Activated T-helper 2 cell treated with anti-CD3 and anti-CD28 coated beads, Interferon-gamma antibody, Interleukin-2, Interleukin-4, amounts not matched to agents 10 μg/mL and 5 μg/mL and 100 μg/mL, durations not matched to agents 14 hours and 24 hours and 36 hours (primary cell): ENCODE data around the gene RNU6-9. TPM values are rescaled to one million over a fixed set of nuclear protein-coding genes. Genes with fewer than 3 reads are reported as not detected.

Experiments used
- DNase-seq: peaks from one replicate; pipeline ENCODE4 v3.0.0; 2021; ENCODE audit warnings: low spot score
- H3K27ac Mint-ChIP-seq: one replicate; pipeline ENCODE4 v1.8.0; 2021; ENCODE audit warnings: mixed read lengths
- H3K27me3 Mint-ChIP-seq: one replicate; pipeline ENCODE4 v1.8.0; 2021; ENCODE audit warnings: low read depth, mixed read lengths
- H3K36me3 Mint-ChIP-seq: one replicate; pipeline ENCODE4 v1.8.0; 2021; ENCODE audit warnings: low read depth, mixed read lengths
- H3K4me1 Mint-ChIP-seq: one replicate; pipeline ENCODE4 v1.8.0; 2021; ENCODE audit warnings: low read depth, mixed read lengths
- H3K4me3 Mint-ChIP-seq: one replicate; pipeline ENCODE4 v1.8.0; 2021; ENCODE audit warnings: low read depth, mild to moderate bottlenecking, moderate library complexity, mixed read lengths
- H3K9me3 Mint-ChIP-seq: one replicate; pipeline ENCODE4 v1.8.0; 2021; ENCODE audit warnings: mixed read lengths
- intact Hi-C: fragments of 100-400 bp; cut with micrococcal nuclease; formaldehyde crosslinking; loops from one replicate; pipeline ENCODE4 v1.15.1; 2023
- total RNA-seq: library from RNA; stranded (reverse); gene quantifications from 2 replicates; pipeline ENCODE4 v1.2.3, GENCODE V29; 2022

Gene RNU6-9
- total RNA-seq, 1 donor from 2014 or later: not detected

- H3K36me3 Mint-ChIP-seq: no peaks in the 10 kb centered on the region
- no peaks in the 10 kb centered on the region for H3K4me1 Mint-ChIP-seq
- H3K27me3 Mint-ChIP-seq: peaks cover 3% of the 10 kb centered on the region
- no peaks in the 10 kb centered on the region for H3K9me3 Mint-ChIP-seq
- intact Hi-C loops: no loop called here
- H3K27ac Mint-ChIP-seq: no peak overlapping the region
- no peak for DNase-seq
- no peak overlapping the region for H3K4me3 Mint-ChIP-seq
These were observed 38.7 kb upstream of the RNU6-9 start for GRCh38 chr19:854549-854948.

GRCh38 chr19:855142-855541, 38.1 kb upstream of the RNU6-9 start:
- peaks cover 6% of the 10 kb centered on the region for H3K27me3 Mint-ChIP-seq
- no peak overlapping the region for H3K4me3 Mint-ChIP-seq
- H3K36me3 Mint-ChIP-seq: no peaks in the 10 kb centered on the region
- no peak overlapping the region for H3K27ac Mint-ChIP-seq
- H3K9me3 Mint-ChIP-seq: no peaks in the 10 kb centered on the region
- DNase-seq: no peak
- no peaks in the 10 kb centered on the region for H3K4me1 Mint-ChIP-seq
- intact Hi-C loops: no loop called here

- no peaks in the 10 kb centered on the region for H3K9me3 Mint-ChIP-seq
- H3K27ac Mint-ChIP-seq: no peak overlapping the region
- peaks cover 6% of the 10 kb centered on the region for H3K27me3 Mint-ChIP-seq
- intact Hi-C loops: no loop called here
- DNase-seq: no peak
- no peaks in the 10 kb centered on the region for H3K4me1 Mint-ChIP-seq
- H3K36me3 Mint-ChIP-seq: no peaks in the 10 kb centered on the region
- no peak overlapping the region for H3K4me3 Mint-ChIP-seq
These were observed 37.6 kb upstream of the RNU6-9 start for GRCh38 chr19:855566-856120.

- intact Hi-C loops: no loop called here
- no peaks in the 10 kb centered on the region for H3K9me3 Mint-ChIP-seq
- no peak for DNase-seq
- H3K36me3 Mint-ChIP-seq: no peaks in the 10 kb centered on the region
- no peak overlapping the region for H3K4me3 Mint-ChIP-seq
- no peak overlapping the region for H3K27ac Mint-ChIP-seq
- H3K4me1 Mint-ChIP-seq: peaks cover 6% of the 10 kb centered on the region
- peaks cover 6% of the 10 kb centered on the region for H3K27me3 Mint-ChIP-seq
These were observed 35.0 kb upstream of the RNU6-9 start for GRCh38 chr19:858284-858683.

GRCh38 chr19:858868-859843, 34.1 kb upstream of the RNU6-9 start, which contains the start of gene CFD:
CFD (plus strand) TSS chr19:859664; CDS start chr19:859690, 26 bp downstream.
- Mint-ChIP-seq H3K4me3 (peak within 1 kb of the TSS; percentile 13), H3K4me1 (peaks cover 9% of the 10 kb centered on the region), H3K36me3 (no peaks in the 10 kb centered on the region), H3K9me3 (no peaks in the 10 kb centered on the region), H3K27me3 (peaks cover 6% of the 10 kb centered on the region), H3K27ac (no peak within 1 kb of the TSS)
- intact Hi-C loops: no loop called here
- no peak for DNase-seq

- H3K4me1 Mint-ChIP-seq: peaks cover 9% of the 10 kb centered on the region
- H3K27me3 Mint-ChIP-seq: peaks cover 6% of the 10 kb centered on the region
- intact Hi-C loops: loop anchor here (5.0 kb wide), 1 partner anchor 121 kb away; the partner anchor contains the start of gene WDR18
- no peak overlapping the region for H3K27ac Mint-ChIP-seq
- no peaks in the 10 kb centered on the region for H3K36me3 Mint-ChIP-seq
- DNase-seq: no peak
- H3K9me3 Mint-ChIP-seq: no peaks in the 10 kb centered on the region
- no peak overlapping the region for H3K4me3 Mint-ChIP-seq
These were observed 32.0 kb upstream of the RNU6-9 start for GRCh38 chr19:861141-861755.

- H3K27ac Mint-ChIP-seq: no peak overlapping the region
- DNase-seq: peak; percentile 45
- H3K36me3 Mint-ChIP-seq: no peaks in the 10 kb centered on the region
- peaks cover 9% of the 10 kb centered on the region for H3K4me1 Mint-ChIP-seq
- intact Hi-C loops: loop anchor here (2.0 to 5.0 kb wide), 3 partner anchors 31 to 120 kb away; partner anchors contain the start of genes MED16, RNU6-9 and WDR18
- no peak overlapping the region for H3K4me3 Mint-ChIP-seq
- no peaks in the 10 kb centered on the region for H3K9me3 Mint-ChIP-seq
- H3K27me3 Mint-ChIP-seq: peaks cover 6% of the 10 kb centered on the region
These were observed 31.3 kb upstream of the RNU6-9 start for GRCh38 chr19:861756-862580.

- Mint-ChIP-seq H3K9me3 (no peaks in the 10 kb centered on the region), H3K27ac (no peak overlapping the region), H3K36me3 (peaks cover 5% of the 10 kb centered on the region), H3K4me3 (peak overlapping the region; percentile 49), H3K4me1 (peaks cover 9% of the 10 kb centered on the region), H3K27me3 (peaks cover 6% of the 10 kb centered on the region)
- DNase-seq: peak; percentile 76
- intact Hi-C loops: loop anchor here (2.0 to 5.0 kb wide), 3 partner anchors 30 to 120 kb away; partner anchors contain the start of genes MED16, RNU6-9 and WDR18
These were observed 30.5 kb upstream of the RNU6-9 start for GRCh38 chr19:862581-863314.

GRCh38 chr19:863315-863620, 30.0 kb upstream of the RNU6-9 start:
- intact Hi-C loops: loop anchor here (2.0 to 5.0 kb wide), 3 partner anchors 30 to 119 kb away; partner anchors contain the start of genes MED16, RNU6-9 and WDR18
- no peaks in the 10 kb centered on the region for H3K9me3 Mint-ChIP-seq
- DNase-seq: no peak
- peaks cover 6% of the 10 kb centered on the region for H3K27me3 Mint-ChIP-seq
- no peak overlapping the region for H3K27ac Mint-ChIP-seq
- peak overlapping the region; percentile 49 for H3K4me3 Mint-ChIP-seq
- H3K4me1 Mint-ChIP-seq: peaks cover 9% of the 10 kb centered on the region
- peaks cover 5% of the 10 kb centered on the region for H3K36me3 Mint-ChIP-seq

- H3K36me3 Mint-ChIP-seq: peaks cover 13% of the 10 kb centered on the region
- H3K4me1 Mint-ChIP-seq: peaks cover 9% of the 10 kb centered on the region
- no peak overlapping the region for H3K27ac Mint-ChIP-seq
- no peak for DNase-seq
- no peak overlapping the region for H3K4me3 Mint-ChIP-seq
- no peaks in the 10 kb centered on the region for H3K27me3 Mint-ChIP-seq
- intact Hi-C loops: no loop called here
- H3K9me3 Mint-ChIP-seq: no peaks in the 10 kb centered on the region
These were observed 26.4 kb upstream of the RNU6-9 start for GRCh38 chr19:866769-867300.

- intact Hi-C loops: no loop called here
- Mint-ChIP-seq H3K4me1 (peaks cover 9% of the 10 kb centered on the region), H3K4me3 (no peak overlapping the region), H3K9me3 (no peaks in the 10 kb centered on the region), H3K36me3 (peaks cover 13% of the 10 kb centered on the region), H3K27me3 (no peaks in the 10 kb centered on the region), H3K27ac (no peak overlapping the region)
- no peak for DNase-seq
These were observed 25.9 kb upstream of the RNU6-9 start for GRCh38 chr19:867301-867793.
